Measurements from ENCODE around the gene MYL12A.
"Not testable (repeated sequence)": the region's sequence is repeated elsewhere in the genome, so short reads cannot be mapped to it uniquely, and the experiment has no call there.

Gene MYL12A

GRCh38 chr18:3256693-3257626 lies 9.4 kb downstream of the MYL12A start:
- no peak for DNase-seq

DNA sequence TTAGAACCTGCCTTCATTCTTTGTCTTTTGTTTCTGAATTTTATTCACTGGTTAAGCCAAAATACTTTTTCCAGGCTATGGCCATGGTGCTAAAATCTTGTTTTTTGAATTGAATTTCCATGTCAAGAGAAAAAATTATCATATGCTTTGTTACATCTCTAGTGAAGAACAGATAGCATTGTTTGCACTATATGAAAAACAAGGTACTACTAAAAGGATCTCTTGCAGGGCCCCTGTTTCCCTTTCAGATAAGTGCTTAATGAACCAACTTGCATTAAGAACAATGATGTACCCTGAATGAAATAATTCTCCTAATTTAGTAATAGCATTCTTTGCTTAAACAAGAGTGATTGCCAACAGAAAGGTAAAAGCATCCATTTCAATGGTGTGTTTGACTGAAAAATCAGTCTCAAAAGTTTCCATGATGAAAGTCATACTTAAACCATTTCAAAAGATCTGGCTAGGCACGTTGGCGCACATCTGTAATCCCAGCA lies 10.1 kb downstream of the MYL12A start:
- no peak for DNase-seq

- DNase-seq: peak; percentile 37
Measured at GRCh38 chr18:3260995-3261372, 13.4 kb downstream of the MYL12A start.

DNA sequence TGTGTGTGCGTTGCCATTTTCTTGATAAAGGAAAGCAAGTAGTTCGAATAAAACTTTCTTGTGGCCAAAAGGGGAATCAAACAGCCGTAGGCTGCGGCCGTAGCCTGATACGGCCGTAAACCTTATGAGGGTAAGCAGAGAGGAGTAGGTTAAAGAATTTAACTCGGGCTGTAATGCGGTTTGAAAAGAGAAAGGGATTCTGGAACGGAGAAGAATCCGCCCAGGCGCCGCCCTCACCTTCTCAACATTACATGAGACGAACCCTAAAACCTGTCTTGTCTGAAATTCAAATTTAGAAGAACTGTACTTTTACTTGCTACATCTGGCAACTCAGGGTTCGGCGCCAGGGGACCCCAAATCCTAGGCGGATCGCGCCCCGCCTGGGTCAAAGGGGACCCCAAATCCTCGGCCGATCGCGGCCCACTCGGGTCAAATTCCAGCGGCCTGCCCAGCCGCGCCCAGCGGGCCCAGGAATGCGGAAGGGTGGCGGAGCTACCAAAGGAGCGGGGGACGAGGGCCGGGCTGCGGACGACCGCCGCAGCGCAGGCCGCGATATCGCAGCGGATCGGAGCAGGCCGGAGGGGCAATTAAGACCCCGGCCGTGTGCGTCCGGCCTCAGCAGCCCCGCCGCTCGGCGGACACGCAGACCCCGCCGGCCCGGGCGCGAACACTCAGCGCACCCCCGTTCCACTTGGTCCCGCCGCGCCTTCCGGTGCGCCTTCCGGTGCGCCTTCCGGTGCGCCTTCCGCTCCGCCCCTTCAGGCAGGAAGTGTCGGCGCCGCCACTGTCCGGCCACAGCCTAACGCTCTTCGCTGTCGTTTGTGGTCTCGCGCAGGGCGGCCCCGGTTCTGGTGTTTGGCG lies 14.0 kb downstream of the MYL12A start, which contains the start of gene MYL12B:
Gene MYL12B, plus strand, starts transcription at position 761 of the 861 bp plus-strand sequence. CDS start 10,766 bp downstream, outside the sequence.
- peak; percentile 93 for DNase-seq

GRCh38 chr18:3262234-3263131 lies 14.9 kb downstream of the MYL12A start:
- peak; percentile 43 for DNase-seq

DNA sequence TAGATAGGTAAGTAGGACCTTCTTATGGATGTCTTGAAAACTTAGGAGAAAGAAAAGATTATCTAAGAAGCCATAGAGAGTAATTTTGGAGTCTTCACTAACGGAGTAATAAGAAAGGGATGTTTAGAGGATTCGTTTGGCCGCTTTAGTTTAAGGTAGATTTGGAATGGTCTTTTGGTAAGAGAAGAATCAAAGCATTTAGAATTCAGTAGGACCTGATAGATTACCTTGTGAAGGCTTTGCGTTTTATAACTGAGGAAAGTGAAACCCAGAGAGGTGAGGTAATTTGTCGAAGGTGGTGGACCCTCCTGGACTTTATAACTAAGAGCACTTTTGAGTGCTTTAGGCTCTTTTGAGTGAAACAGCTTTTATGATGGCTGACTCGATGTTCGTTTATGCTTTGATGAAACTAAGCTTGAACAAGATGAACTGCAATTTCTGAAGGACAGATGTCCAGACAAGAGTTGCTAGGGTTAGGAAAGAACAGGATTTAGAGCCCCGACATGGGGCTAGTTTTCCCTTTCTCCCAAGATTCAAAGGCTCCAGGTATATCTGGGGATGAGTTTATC lies 15.6 kb downstream of the MYL12A start:
- DNase-seq: no peak

GRCh38 chr18:3264362-3264761 lies 16.8 kb downstream of the MYL12A start:
- no peak for DNase-seq

- DNase-seq: no peak
Measured at GRCh38 chr18:3265564-3266033, 18.0 kb downstream of the MYL12A start.

GRCh38 chr18:3266062-3266608 lies 18.5 kb downstream of the MYL12A start:
- no peak for DNase-seq

DNA sequence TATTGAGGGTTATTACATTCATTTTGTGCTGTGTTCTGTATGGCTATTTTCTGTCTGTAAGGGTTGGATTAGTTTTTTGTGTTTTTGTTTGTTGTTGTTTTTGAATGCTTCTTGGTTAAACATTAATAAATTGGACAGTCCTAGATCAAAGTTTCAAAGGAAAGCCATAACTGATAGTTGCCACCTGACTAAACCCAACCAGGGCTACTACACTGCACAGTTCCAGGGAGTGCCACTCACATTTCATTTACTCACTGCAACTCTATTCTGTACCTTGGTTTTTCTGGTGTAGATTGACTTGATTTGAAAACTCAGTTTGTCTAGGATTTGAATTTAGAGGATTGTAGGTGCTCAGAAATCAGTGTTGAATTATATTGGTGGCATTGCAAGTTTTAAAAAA lies 20.7 kb downstream of the MYL12A start:
- DNase-seq: no peak

- DNase-seq: no peak
Measured at GRCh38 chr18:3269241-3269913, 21.8 kb downstream of the MYL12A start.

- no peak for DNase-seq
Measured at GRCh38 chr18:3269914-3270299, 22.3 kb downstream of the MYL12A start.

- DNase-seq: no peak
Measured at GRCh38 chr18:3273042-3273441, 25.4 kb downstream of the MYL12A start.

DNA sequence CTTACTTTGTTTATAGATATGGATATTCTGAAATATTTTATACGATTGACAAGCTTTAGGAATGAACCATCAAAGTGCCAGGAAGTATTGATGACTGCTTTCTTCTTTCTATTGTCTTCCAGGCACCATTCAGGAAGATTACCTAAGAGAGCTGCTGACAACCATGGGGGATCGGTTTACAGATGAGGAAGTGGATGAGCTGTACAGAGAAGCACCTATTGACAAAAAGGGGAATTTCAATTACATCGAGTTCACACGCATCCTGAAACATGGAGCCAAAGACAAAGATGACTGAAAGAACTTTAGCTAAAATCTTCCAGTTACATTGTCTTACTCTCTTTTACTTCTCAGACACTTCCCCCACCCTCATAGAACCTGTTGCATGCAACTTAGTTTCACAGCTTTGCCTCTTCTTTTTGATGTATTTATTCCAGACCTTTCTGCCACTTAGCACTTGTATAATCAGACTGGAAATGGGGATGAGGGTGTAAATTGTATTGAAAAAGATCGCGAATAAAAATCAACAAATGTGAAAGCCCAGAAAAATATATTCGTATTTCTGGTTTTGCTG lies 30.1 kb downstream of the MYL12A start:
- not testable (repeated sequence) for DNase-seq

DNA sequence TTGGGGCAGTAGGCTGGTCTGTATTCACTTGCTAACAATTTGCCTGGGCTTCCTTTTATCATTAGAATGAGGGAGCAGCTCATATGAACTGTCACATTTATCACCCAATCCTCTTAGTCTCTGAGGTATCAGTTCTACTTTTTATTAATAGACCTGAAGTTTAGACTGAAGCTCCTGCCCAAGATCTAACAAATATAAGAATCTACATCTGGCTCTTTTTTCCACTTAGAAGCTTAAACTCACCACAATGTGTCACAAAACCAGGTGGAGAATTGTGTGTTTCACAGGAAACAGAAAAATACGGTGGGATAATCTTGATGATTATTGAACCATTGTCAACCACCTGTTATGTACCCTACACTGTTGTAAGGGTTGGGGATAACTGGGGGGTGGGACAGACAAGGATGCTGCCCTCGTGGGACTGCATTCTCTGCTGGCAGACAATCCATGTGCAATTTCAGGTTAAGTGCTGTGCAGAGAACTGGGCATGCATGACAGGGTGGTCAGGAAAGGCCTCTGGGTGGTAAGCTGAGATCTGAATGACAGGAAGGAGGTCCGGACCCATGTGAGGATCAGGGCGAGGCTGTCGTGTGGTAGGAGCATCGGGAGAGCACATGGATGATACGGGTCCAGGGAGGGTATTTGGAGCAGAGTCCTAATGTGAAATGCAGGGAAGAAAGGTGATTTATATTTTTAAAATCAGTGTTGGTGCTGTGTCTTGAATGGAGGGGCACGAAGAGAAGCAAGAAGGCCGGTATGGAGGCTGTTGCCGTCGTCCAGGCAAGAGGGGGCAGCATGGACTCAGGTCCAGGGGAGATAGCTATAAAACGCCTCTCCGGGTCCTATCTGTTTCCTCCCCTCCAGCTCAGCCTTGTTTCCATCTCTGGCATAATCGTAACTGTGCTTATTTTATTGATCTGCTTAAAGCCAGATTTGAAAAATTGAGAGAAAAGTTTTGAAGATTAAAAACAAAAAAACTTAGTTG lies 31.9 kb downstream of the MYL12A start:
- no peak for DNase-seq

- peak; percentile 92 for DNase-seq
Measured at GRCh38 chr18:3281456-3282400, 34.1 kb downstream of the MYL12A start.

GRCh38 chr18:3283253-3283863 lies 35.8 kb downstream of the MYL12A start:
- no peak for DNase-seq

DNA sequence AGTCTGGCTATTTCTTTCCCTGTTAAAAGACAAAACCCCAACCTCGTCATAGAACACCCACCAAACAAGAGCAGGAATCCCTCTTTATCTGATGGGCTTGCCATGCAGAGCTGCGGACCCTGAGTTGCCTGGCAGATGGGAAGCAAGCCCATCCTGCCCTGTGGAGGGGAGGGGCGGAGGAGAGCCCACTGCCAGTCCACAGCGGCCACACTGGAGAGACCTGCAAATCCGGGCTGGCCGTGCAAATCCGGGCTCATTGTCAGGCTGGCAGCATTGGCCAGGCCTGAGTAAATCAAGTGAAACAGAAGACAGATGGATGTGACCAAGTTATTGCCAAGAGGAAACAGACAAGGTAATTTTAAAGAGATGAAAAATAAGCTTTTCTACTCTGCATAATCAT lies 36.3 kb downstream of the MYL12A start:
- DNase-seq: no peak
